ENCODE measurements around the gene DHDDS. TPM values are rescaled to one million over a fixed set of nuclear protein-coding genes. Genes with fewer than 3 reads are reported as not detected.
"Not testable (repeated sequence)": the region's sequence is repeated elsewhere in the genome, so short reads cannot be mapped to it uniquely, and the experiment has no call there.

DHDDS gene
- total RNA-seq, 2 experiments from 2014 or later, result 33.3 to 36.9 TPM

DNA sequence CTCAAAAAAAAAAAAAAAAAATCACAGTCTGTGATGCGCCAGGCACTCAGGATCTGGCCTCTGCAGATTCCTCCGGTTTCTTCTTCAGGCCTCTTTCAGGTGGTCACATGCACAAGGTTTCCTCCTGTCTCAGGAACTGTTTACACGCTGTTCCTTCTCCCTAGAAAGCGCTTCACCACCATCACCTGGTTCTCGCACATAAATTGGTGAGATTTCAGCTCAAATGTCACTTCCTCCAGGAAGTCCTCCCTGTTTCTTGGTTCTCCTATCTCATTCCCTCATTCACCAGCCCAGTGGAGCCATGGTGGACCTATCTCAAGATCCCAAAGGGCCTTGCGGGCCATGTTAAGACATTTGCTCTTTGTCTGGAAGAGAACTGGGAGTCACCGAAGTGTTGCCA lies 66.8 kb downstream of the DHDDS start:
- intact Hi-C loops (cut with micrococcal nuclease), result no loop called here
- Mint-ChIP-seq H3K27ac (peak overlapping the region; percentile 61), H3K4me1 (ENCODE audit: low read depth) (peaks cover 17% of the 10 kb centered on the region), H3K9me3 (no peaks in the 10 kb centered on the region), H3K4me3 (peak overlapping the region; percentile 46), H3K27me3 (no peaks in the 10 kb centered on the region), H3K36me3 (ENCODE audit: low read depth) (peaks cover 5% of the 10 kb centered on the region)
- ATAC-seq, result no peak
- no peak for DNase-seq
- ChIA-PET CTCF (interaction anchor here (1.1 to 3.0 kb wide), 4 partner anchors 9 to 291 kb away, joined by 3 to 54 read pairs (median 14); no protein-coding TSS in a partner anchor), POLR2A (interaction anchor here (0.6 to 2.0 kb wide), 7 partner anchors 16 to 1401 kb away, joined by 3 to 5 read pairs (median 3); partner anchors contain the start of genes HMGN2 and RPS6KA1)
- TF ChIP-seq, protein P1, sequence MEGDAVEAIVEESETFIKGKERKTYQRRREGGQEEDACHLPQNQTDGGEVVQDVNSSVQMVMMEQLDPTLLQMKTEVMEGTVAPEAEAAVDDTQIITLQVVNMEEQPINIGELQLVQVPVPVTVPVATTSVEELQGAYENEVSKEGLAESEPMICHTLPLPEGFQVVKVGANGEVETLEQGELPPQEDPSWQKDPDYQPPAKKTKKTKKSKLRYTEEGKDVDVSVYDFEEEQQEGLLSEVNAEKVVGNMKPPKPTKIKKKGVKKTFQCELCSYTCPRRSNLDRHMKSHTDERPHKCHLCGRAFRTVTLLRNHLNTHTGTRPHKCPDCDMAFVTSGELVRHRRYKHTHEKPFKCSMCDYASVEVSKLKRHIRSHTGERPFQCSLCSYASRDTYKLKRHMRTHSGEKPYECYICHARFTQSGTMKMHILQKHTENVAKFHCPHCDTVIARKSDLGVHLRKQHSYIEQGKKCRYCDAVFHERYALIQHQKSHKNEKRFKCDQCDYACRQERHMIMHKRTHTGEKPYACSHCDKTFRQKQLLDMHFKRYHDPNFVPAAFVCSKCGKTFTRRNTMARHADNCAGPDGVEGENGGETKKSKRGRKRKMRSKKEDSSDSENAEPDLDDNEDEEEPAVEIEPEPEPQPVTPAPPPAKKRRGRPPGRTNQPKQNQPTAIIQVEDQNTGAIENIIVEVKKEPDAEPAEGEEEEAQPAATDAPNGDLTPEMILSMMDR (IDR thresholded peaks at IDR 0.05), result no peak

DNA sequence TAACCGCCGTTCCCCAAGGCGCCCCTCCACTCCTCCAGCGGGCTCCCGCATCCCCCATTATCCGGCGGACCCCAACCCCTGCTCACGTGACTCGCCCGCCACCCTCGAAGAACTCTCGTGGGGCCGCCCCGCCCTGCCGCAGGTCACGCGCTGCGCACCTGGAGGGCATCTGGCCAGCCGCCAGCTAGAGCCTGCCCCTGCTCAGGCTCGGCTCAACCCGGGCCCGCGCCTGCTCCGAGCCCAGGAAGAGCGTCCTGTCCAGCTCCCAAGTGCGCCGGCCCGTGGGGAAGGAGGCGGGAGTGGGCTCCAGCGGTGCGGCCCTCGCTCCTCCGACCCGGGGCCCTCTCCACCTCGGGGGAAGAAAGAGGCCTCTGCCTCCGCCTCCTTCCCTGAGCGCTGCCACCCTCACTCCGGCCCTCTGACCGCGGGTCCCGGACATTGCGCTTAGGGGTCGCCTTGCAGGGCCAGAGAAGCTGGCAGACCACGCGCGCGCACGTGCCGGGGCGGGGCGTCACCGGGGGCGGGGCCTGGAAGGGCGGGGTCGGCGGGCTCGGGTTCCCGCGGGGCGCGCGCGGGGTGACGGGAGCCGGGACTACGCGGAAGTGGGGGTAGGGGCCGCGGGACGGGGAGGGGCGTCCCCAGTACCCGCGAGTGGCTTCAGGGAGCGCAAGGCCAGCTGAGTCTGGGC lies 68.5 kb downstream of the DHDDS start:
- peak; percentile 78 for ATAC-seq
- CTCF ChIA-PET, result interaction anchor here (0.8 to 3.0 kb wide), 33 partner anchors 10 to 324 kb away, joined by 3 to 54 read pairs (median 4); partner anchors contain the start of genes DHDDS, HMGN2 and RPS6KA1

DNA sequence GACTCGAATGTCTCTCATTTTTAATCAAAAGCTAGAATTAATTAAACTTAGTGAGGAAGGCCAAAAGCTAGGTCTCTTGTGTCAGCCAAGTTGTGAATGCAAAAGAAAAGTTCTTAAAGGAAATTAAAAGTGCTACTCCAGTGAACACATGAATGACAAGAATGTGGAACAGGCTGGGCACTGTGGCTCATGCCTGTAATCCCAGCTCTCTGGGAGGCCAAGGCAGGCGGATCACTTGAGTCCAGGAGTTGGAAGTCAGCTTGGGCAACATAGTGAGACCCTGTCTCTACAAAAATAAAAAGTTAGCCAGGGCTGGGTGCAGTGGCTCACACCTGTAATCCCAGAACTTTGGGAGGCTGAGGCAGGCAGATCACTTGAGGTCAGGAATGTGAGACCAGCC lies 78.6 kb downstream of the DHDDS start:
- intact Hi-C loops (cut with micrococcal nuclease); H3K4me3 Mint-ChIP-seq; H3K9me3 Mint-ChIP-seq; H3K36me3 Mint-ChIP-seq (ENCODE audit: low read depth); H3K27ac Mint-ChIP-seq; H3K27me3 Mint-ChIP-seq; ATAC-seq; DNase-seq; POLR2A ChIA-PET; H3K4me1 Mint-ChIP-seq (ENCODE audit: low read depth): not testable (repeated sequence)
- CTCF ChIA-PET, result interaction anchor here (0.7 to 1.5 kb wide), 5 partner anchors 10 to 31 kb away, joined by 3 to 4 read pairs (median 3); partner anchors contain the start of gene RPS6KA1

More for the DNA sequence above, 68.5 kb downstream of the DHDDS start:
- POLR2A ChIA-PET, result interaction anchor here (0.7 to 2.9 kb wide), 30 partner anchors 9 to 494 kb away, joined by 3 to 24 read pairs (median 6); partner anchors contain the start of genes DHDDS, HMGN2, PIGV and RPS6KA1
- Mint-ChIP-seq H3K27ac (peak overlapping the region; percentile 94), H3K27me3 (no peaks in the 10 kb centered on the region), H3K4me1 (ENCODE audit: low read depth) (peaks cover 17% of the 10 kb centered on the region), H3K36me3 (ENCODE audit: low read depth) (peaks cover 5% of the 10 kb centered on the region), H3K9me3 (no peaks in the 10 kb centered on the region), H3K4me3 (peak overlapping the region; percentile 90)
- intact Hi-C loops (cut with micrococcal nuclease), result loop anchor here (2.0 kb wide), 1 partner anchor 44 kb away; no protein-coding TSS in a partner anchor
- DNase-seq, result peak; percentile 91
- TF ChIP-seq, protein P1 (IDR thresholded peaks at IDR 0.05), result peak; percentile 53

DNA sequence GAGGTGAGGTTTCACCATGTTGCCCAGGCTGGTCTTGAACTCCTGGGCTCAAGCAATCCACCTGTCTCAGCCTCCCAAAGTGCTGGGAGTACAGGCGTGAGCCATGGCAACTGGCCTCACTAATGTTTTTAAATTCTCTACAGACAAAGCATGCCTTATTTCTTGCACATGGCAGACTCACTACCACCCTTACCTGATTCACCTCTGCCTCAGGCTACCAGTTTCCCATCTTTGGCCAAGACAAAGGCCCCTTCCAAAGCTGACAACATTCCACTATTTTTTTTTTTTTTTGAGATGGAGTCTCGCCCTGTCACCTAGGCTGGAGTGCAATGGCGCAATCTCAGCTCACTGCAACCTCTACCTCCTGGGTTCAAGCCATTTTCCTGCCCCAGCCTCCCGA lies 83.7 kb downstream of the DHDDS start:
- DNase-seq; ATAC-seq; H3K27ac Mint-ChIP-seq; intact Hi-C loops (cut with micrococcal nuclease); H3K27me3 Mint-ChIP-seq; H3K36me3 Mint-ChIP-seq (ENCODE audit: low read depth); H3K4me1 Mint-ChIP-seq (ENCODE audit: low read depth); H3K4me3 Mint-ChIP-seq; H3K9me3 Mint-ChIP-seq: not testable (repeated sequence)
- ChIA-PET CTCF (interaction anchor here (1.9 kb wide), 1 partner anchor 14 kb away, joined by 5 read pairs; the partner anchor contains the start of gene RPS6KA1), POLR2A (interaction anchor here (0.6 kb wide), 1 partner anchor 1499 kb away, joined by 3 read pairs; no protein-coding TSS in a partner anchor)

DNA sequence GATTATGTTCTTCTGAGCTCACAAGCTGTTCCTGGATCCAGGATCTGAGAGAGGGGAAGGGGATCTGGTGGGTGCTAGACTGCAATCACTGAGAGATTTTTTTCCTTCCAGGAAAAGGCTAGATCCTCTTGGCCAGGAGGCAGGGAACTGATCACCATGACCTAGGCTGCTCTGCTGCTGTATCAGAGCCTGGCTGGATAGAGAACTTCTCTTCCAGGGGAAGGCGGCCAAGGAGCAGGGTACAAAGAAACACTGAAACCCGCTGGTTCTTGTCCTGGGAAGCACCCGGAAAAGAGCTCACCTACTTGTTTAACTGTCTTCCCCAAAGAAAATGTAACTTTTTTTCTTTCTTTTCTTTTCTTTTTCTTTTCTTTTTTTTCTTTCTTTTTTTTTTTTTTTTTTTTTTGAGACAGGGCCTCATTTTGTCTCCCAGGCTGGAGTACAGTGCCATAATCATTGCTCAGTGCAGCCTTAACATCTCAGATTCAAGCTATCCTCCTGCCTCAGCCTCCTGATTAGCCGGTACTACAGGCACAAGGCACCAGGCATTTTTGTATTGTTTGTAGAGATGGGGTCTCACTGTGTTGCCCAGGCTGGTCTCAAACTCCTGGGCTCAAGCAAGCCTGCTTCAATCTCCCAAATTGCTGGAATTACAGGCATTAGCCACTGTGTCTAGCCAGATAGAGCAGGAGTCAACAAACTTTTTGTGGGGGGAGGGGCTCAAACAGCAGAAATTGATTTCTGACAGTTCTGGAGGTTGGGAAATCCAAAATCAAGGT lies 85.1 kb downstream of the DHDDS start:
- Mint-ChIP-seq H3K27ac (no peak overlapping the region), H3K9me3 (no peaks in the 10 kb centered on the region), H3K4me1 (ENCODE audit: low read depth) (no peaks in the 10 kb centered on the region), H3K4me3 (no peak overlapping the region), H3K27me3 (no peaks in the 10 kb centered on the region), H3K36me3 (ENCODE audit: low read depth) (no peaks in the 10 kb centered on the region)
- POLR2A ChIA-PET, result interaction anchor here (1.0 to 1.4 kb wide), 4 partner anchors 10 to 16 kb away, joined by 3 to 7 read pairs (median 4); no protein-coding TSS in a partner anchor
- no peak for ATAC-seq
- CTCF ChIA-PET, result interaction anchor here (0.9 to 2.8 kb wide), 5 partner anchors 17 to 27 kb away, joined by 3 to 16 read pairs (median 3); no protein-coding TSS in a partner anchor
- TF ChIP-seq, protein P1 (IDR thresholded peaks at IDR 0.05), result no peak
- intact Hi-C loops (cut with micrococcal nuclease), result no loop called here
- DNase-seq, result no peak
